HG03460 (cell line): ENCODE data around the gene SDK2.

Experiments
- ATAC-seq: cut with Tn5 transposase; IDR thresholded peaks from one replicate; pipeline ENCODE4 v1.9.1; 2021; ENCODE audit not compliant: unreplicated experiment

Gene SDK2

GRCh38 chr17:73566905-73567782 is 77.1 kb downstream of the SDK2 start:
- no peak for ATAC-seq

GRCh38 chr17:73564843-73565242 is 79.4 kb downstream of the SDK2 start:
- no peak for ATAC-seq

- ATAC-seq, result no peak
Measured at GRCh38 chr17:73562896-73563295, 81.3 kb downstream of the SDK2 start.

GRCh38 chr17:73561111-73561510 is 83.1 kb downstream of the SDK2 start:
- ATAC-seq, result no peak

- no peak for ATAC-seq
Measured at GRCh38 chr17:73560661-73561060, 83.6 kb downstream of the SDK2 start.

- no peak for ATAC-seq
Measured at GRCh38 chr17:73559532-73559931, 84.7 kb downstream of the SDK2 start.

GRCh38 chr17:73555199-73555960 is 88.9 kb downstream of the SDK2 start:
- no peak for ATAC-seq

GRCh38 chr17:73554498-73554897 is 89.7 kb downstream of the SDK2 start:
- ATAC-seq, result no peak

GRCh38 chr17:73553311-73553710 is 90.9 kb downstream of the SDK2 start:
- ATAC-seq, result no peak

- ATAC-seq, result no peak
Measured at GRCh38 chr17:73552300-73553048, 91.8 kb downstream of the SDK2 start.

GRCh38 chr17:73551759-73552158 is 92.5 kb downstream of the SDK2 start:
- no peak for ATAC-seq

- no peak for ATAC-seq
Measured at GRCh38 chr17:73551144-73551543, 93.1 kb downstream of the SDK2 start.

GRCh38 chr17:73550556-73550955 is 93.7 kb downstream of the SDK2 start:
- ATAC-seq, result no peak

- ATAC-seq, result no peak
Measured at GRCh38 chr17:73549841-73550430, 94.3 kb downstream of the SDK2 start.

- no peak for ATAC-seq
Measured at GRCh38 chr17:73548620-73549311, 95.5 kb downstream of the SDK2 start.

- no peak for ATAC-seq
Measured at GRCh38 chr17:73547790-73548189, 96.5 kb downstream of the SDK2 start.

- ATAC-seq, result no peak
Measured at GRCh38 chr17:73546770-73547536, 97.3 kb downstream of the SDK2 start.

GRCh38 chr17:73546114-73546513 is 98.1 kb downstream of the SDK2 start:
- ATAC-seq, result no peak

- no peak for ATAC-seq
Measured at GRCh38 chr17:73545109-73546032, 98.9 kb downstream of the SDK2 start.
